Right lobe of liver (tissue), 6 donors: Measurements from ENCODE around the gene RRP15. TPM values are rescaled to one million over a fixed set of nuclear protein-coding genes. Genes with fewer than 3 reads are reported as not detected.
A peak's percentile ranks its signal among the peaks of the same experiment; 100 is the strongest.

Experiments
- ATAC-seq, 4 donors: fragments of 200-7000 bp; cut with Tn5 transposase; one replicate each; pipeline ENCODE4 v1.9.1; 2020; ENCODE audit warnings: mild to moderate bottlenecking in 4 of 4, moderate library complexity in 4 of 4
- DNase-seq, 3 donors: peaks; one replicate each; pipeline ENCODE4 v3.0.0-alpha.2; 2020
- H3K27ac ChIP-seq, 3 donors: fragments of 200-600 bp; one replicate each; pipeline ENCODE4 v1.8.0; 2022
- H3K27me3 ChIP-seq, 2 donors: fragments of 200-600 bp; one replicate each; pipeline ENCODE4 v1.8.0; 2022
- H3K36me3 ChIP-seq, 4 donors: fragments of 200-600 bp; sonication (generic) in 1 of 4; one replicate each; pipeline versions ENCODE4 v1.5.1 to v1.8.0; 2017 to 2022; ENCODE audit warnings: control low read depth in 1 of 4
- H3K4me1 ChIP-seq, 4 donors: fragments of 200-600 bp; sonication (generic) in 1 of 4; one replicate each; pipeline versions ENCODE4 v1.5.1 to v1.8.0; 2017 to 2022; ENCODE audit warnings: control low read depth in 1 of 4
- H3K4me3 ChIP-seq, 3 donors: fragments of 200-600 bp; one replicate each; pipeline ENCODE4 v1.8.0; 2022
- H3K9me3 ChIP-seq, 4 donors: fragments of 200-600 bp; sonication (generic) in 1 of 4; one replicate each; pipeline versions ENCODE4 v1.5.1 to v1.8.0; 2017 to 2022; ENCODE audit warnings: control low read depth in 1 of 4
- CTCF ChIP-seq, 4 donors: fragments of 200-600 bp in 3 of 4; fragments of 450-650 bp in 1 of 4; IDR thresholded peaks; one replicate each; pipeline versions ENCODE4 v1.5.1 to v1.8.0; 2016 to 2022; ENCODE audit warnings: antibody characterized with exemption in 4 of 4, mild to moderate bottlenecking in 2 of 4
- POLR2A ChIP-seq: fragments of 450-650 bp; IDR thresholded peaks from one replicate; pipeline ENCODE4 v1.6.1; 2017; ENCODE audit warnings: antibody characterized with exemption, mild to moderate bottlenecking
- WGBS: methylation state at CpG from one replicate; pipeline ENCODE4 v1.1.6; 2018; ENCODE audit warnings: low coverage, low lambda C conversion rate; ENCODE audit not compliant: insufficient coverage; ENCODE audit errors: missing lambda C conversion rate; 5-methylcytosine and 5-hydroxymethylcytosine counted together
- intact Hi-C, 2 donors: fragments of 100-400 bp; cut with DNase I; formaldehyde crosslinking; loops; one replicate each; pipeline versions ENCODE4 v1.11.2 to v1.14.1; 2022
- total RNA-seq, 6 experiments: library from RNA; depleted of rRNA in 2 of 6; stranded (reverse); fragments of >200 nt in 2 of 6; fragmentation: NEBNext Ultra II Directional in 3 of 6; extraction: Animal tissue kit (Norgen Biotek cat#: 25700) in 3 of 6; gene quantifications; one replicate each; pipeline versions ENCODE4 v1.1.0 to v1.2.4, GENCODE V29; 2016 to 2023
- donor health status: DM: no; HTN: yes; CAD: no.
- donor health status: DM: no; HTN: no; CAD: no.
- donor health status: DM: no; HTN: no; CAD: no.
- donor health status: DM: no; HTN: yes; CAD: no.
- donor health status: DM: no; HTN: yes; CAD: no.

Gene RRP15
- total RNA-seq, 6 experiments from 2014 or later: 2.6 to 10.0 (median 5.4) TPM

DNA sequence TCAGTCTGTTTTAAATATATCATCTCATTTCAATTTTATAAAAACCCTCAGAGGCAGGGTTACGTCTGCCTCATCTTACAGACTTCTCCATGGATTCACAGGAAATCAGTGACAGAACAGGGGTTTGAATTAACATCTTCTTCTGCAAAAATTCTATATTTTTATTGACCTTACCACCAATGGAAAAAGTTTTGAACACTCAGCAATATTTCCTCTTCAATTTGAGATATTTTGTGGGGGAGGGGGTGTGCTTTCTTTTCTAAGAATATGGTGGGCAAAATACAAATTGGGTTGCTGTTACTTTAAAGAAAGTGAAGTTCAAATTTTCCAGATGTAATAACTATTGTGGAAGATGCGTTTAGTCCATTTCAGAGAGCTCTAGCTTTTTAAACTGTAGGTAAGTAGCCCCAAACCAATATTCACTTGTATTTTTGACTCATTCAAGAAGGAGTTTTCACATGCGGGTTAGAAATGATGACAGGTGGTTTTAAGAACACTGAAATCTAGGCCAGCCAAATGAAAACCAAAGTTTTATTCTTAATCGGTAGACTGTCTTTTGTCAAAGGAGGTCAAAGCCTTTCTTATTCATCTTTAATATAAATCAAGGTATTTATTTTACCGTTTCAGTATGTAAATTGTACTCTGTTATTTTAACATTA is 77.5 kb downstream of the RRP15 start:
- H3K4me3 ChIP-seq: no peak overlapping the region
- intact Hi-C loops: no loop called here
- no peaks in the 10 kb centered on the region for H3K27me3 ChIP-seq
- 87% methylated on average over 5 of the region's 5 CpGs for WGBS
- H3K4me1 ChIP-seq: no peaks in the 10 kb centered on the region
- ATAC-seq (no peak), DNase-seq (no peak)
- H3K36me3 ChIP-seq: no peaks in the 10 kb centered on the region
- H3K9me3 ChIP-seq: no peaks in the 10 kb centered on the region
- TF ChIP-seq CTCF (IDR thresholded peaks at IDR 0.05) (no peak), POLR2A (no peak)
- no peak overlapping the region for H3K27ac ChIP-seq

GRCh38 chr1:218363141-218363540 is 78.0 kb downstream of the RRP15 start:
- Histone ChIP-seq H3K9me3 (no peaks in the 10 kb centered on the region), H3K27me3 (no peaks in the 10 kb centered on the region), H3K36me3 (no peaks in the 10 kb centered on the region), H3K4me1 (no peaks in the 10 kb centered on the region), H3K27ac (no peak overlapping the region), H3K4me3 (no peak overlapping the region)
- no peak for ATAC-seq
- TF ChIP-seq POLR2A (no peak), CTCF (IDR thresholded peaks at IDR 0.05) (no peak)
- 67% methylated on average over 1 of the region's 1 CpG for WGBS
- intact Hi-C loops: no loop called here
- no peak for DNase-seq

DNA sequence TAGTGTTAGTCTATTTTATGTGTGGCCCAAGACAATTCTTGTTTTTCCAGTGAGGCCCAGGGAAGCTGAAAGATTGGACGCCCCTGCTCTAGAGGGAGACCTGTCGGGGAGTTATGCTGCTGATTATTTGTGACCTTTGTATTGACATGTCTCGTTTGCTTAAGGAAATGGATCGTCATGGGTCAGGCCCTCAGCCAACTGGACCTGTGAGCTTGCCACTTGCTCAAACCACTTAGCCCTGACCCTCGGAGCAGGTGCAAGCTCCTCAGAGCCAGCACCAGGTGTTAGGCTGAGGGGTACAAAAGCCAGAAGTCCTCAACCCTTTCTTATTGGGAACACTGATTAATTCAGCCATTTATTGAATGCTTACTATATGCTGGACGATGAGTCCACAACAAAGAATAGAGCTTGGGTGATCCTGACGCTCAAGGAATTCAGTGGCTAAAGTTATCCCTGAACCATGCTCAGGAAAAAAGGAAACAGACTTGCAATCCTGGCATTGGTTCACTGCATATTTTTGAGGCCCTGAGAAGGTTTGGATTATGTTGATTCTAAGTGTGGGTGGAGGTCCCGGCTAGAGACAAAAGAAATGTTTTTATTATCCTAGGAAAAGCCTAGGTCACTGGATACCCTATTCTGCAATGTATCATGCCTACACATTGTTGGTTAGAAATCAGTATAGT is 79.1 kb downstream of the RRP15 start:
- Histone ChIP-seq H3K27me3 (no peaks in the 10 kb centered on the region), H3K36me3 (no peaks in the 10 kb centered on the region), H3K27ac (no peak overlapping the region), H3K4me3 (no peak overlapping the region), H3K4me1 (no peaks in the 10 kb centered on the region), H3K9me3 (no peaks in the 10 kb centered on the region)
- intact Hi-C loops: no loop called here
- no peak for TF ChIP-seq POLR2A
- TF ChIP-seq CTCF (IDR thresholded peaks at IDR 0.05): no peak
- WGBS: 31% methylated on average over 8 of the region's 8 CpGs
- peak in 2 of 4 donors; percentile 30 to 45 for ATAC-seq
- peak in 1 of 3 donors; percentile 31 for DNase-seq

DNA sequence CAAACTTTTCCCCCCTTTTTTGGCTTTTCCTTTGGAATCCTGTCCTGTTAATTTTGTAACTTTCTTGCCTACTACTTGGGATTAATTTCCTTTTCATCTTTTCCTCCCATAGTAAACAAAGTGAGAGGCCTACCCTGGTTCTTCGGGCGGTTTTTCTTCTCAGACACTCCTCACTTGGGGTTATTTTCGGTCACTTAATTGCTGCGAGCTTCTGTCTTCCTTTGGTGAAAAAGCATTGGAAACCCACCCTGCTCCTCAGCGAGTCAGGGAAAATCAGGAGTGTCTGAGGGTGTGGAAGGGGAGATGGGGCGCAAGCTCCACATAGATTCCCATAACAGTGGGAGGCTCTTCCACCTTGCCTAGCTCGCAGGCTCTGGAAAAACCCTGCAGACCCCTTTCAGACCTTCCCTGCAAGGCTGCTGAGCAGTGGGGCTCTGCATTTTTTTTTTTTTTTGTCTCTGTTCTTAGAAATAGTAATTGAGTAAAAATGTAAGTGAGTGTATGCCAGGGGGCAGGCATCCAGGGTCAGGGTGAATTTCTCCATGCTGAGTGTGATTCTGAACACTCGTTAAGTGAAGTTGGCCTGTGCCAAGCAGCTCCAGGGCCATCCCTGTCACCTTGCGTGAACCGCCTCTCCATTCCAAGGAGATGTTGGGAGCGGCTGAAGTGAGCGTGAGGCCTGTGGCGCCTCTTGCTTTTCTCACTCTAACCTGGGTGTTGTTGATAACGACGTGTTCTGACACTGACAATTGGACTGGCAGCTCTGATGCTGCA is 80.3 kb downstream of the RRP15 start:
- intact Hi-C loops: no loop called here
- Histone ChIP-seq H3K4me3 (no peak overlapping the region), H3K36me3 (no peaks in the 10 kb centered on the region), H3K4me1 (no peaks in the 10 kb centered on the region), H3K27me3 (no peaks in the 10 kb centered on the region), H3K9me3 (no peaks in the 10 kb centered on the region), H3K27ac (no peak overlapping the region)
- no peak for DNase-seq
- TF ChIP-seq POLR2A: no peak
- no peak for TF ChIP-seq CTCF (IDR thresholded peaks at IDR 0.05)
- 85% methylated on average over 9 of the region's 15 CpGs for WGBS
- ATAC-seq: no peak
